Gastrocnemius medialis (tissue), 4 donors: ENCODE measurements around the gene ZBTB18. TPM values are rescaled to one million over a fixed set of nuclear protein-coding genes. Genes with fewer than 3 reads are reported as not detected.

Experiments used
- ATAC-seq, 2 donors: fragments of 150-250 bp; one replicate each; pipeline ENCODE4 v1.9.1; 2016
- DNase-seq, 2 donors: peaks; one replicate each; pipeline ENCODE4 v3.0.0-alpha.2; 2019
- H3K27ac ChIP-seq, 4 donors: fragments of 200-600 bp; sonication (generic); 1 replicate in 1 of 4; 2 replicates in 3 of 4; pipeline ENCODE4 v1.5.1; 2016 to 2018; ENCODE audit warnings: mild to moderate bottlenecking in 2 of 4, moderate library complexity in 1 of 4
- H3K27me3 ChIP-seq, 3 donors: fragments of 200-600 bp; sonication (generic) in 2 of 3; 1 replicate in 1 of 3; 2 replicates in 2 of 3; pipeline versions ENCODE4 v1.5.1 to v1.6.0; 2016 to 2019; ENCODE audit warnings: mild to moderate bottlenecking in 1 of 3, moderate library complexity in 1 of 3
- H3K36me3 ChIP-seq, 2 donors: fragments of 200-600 bp; sonication (generic) in 1 of 2; one replicate each; pipeline ENCODE4 v1.5.1; 2017 to 2018
- H3K4me1 ChIP-seq, 2 donors: fragments of 200-600 bp; sonication (generic) in 1 of 2; one replicate each; pipeline ENCODE4 v1.5.1; 2016 to 2017; ENCODE audit warnings: mild to moderate bottlenecking in 2 of 2
- H3K4me3 ChIP-seq, 4 donors: fragments of 200-600 bp; sonication (generic) in 3 of 4; 1 replicate in 1 of 4; 2 replicates in 3 of 4; pipeline ENCODE4 v1.5.1; 2016 to 2019; ENCODE audit warnings: mild to moderate bottlenecking in 2 of 4
- H3K9me3 ChIP-seq, 3 donors: fragments of 200-600 bp; sonication (generic) in 2 of 3; 1 replicate in 1 of 3; 2 replicates in 2 of 3; pipeline ENCODE4 v1.5.1; 2016 to 2019
- POLR2A ChIP-seq, 2 donors: fragments of 450-650 bp; IDR thresholded peaks; one replicate each; pipeline ENCODE4 v1.6.1; 2017; ENCODE audit warnings: antibody characterized with exemption in 2 of 2, mild to moderate bottlenecking in 2 of 2, moderate library complexity in 2 of 2
- in situ Hi-C, 4 donors: fragments of 200-750 bp; cut with MboI; loops; one replicate each; pipeline versions ENCODE4 v1.15.0 to v1.8.0; 2017; ENCODE audit warnings: low sequenced_read_pairs in 4 of 4
- intact Hi-C: fragments of 100-400 bp; cut with DNase I; formaldehyde crosslinking; loops from one replicate; pipeline ENCODE4 v1.15.1; 2023; ENCODE audit warnings: low total_unique reads
- total RNA-seq, 4 donors: library from RNA; depleted of rRNA; stranded (reverse); fragments of >200 nt; gene quantifications; one replicate each; pipeline versions ENCODE4 v1.1.0 to v1.2.3, GENCODE V29; 2016
- TF ChIP-seq, protein P1 (sequence below), 5 experiments: fragments of 450-650 bp in 3 of 5; fragments of 200-600 bp in 2 of 5; sonication (generic) in 2 of 5; IDR thresholded peaks in 4 of 5; conservative IDR thresholded peaks in 1 of 5; 1 replicate in 4 of 5; 2 replicates in 1 of 5; pipeline ENCODE4 v1.5.1; 2016 to 2019; ENCODE audit warnings: antibody characterized with exemption in 5 of 5, mild to moderate bottlenecking in 3 of 5, moderate library complexity in 3 of 5

ZBTB18 gene
- total RNA-seq, 4 donors from 2014 or later: 48.2 to 60.7 (median 55.5) TPM

DNA sequence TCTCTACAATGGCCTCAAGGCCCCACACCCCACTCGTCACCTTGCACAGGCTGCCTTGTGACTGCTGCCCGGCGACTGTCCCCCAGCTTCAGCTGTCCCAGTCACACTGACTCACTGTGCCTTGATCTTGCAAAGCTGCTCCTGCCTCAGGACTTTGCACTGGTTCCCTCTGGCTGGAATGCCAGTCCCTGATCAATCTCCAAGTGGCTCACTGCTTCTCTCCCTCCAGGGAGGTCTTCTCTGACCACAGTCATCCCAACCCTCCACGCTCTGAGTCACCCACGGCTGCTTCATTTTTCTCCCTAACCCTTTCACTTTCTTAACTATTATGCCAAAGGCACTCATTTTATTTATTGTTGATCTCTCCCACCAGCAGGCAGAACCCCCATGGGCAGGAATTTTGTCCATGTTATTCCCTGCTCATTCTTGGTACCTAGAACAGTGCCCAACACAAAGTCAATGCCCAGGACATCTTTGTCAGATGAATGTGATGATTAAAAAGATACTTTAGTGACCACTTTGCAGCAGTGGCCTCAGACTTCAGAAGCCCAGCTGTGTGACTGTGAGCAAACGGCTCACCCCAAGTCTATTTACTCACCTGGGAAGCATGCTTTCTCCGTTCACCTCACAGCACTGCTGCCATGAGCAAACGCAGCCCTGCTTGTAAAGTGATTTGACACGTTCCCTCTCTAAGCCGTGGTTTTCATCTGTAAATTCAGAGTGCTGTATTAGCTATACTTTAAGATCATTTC, 53.4 kb downstream of the ZBTB18 start:
- Histone ChIP-seq H3K9me3 (no peaks in the 10 kb centered on the region), H3K36me3 (no peaks in the 10 kb centered on the region), H3K27me3 (peaks cover 0 to 14% (median 13%) of the 10 kb centered on the region in 3 donors), H3K4me3 (no peak overlapping the region), H3K27ac (no peak overlapping the region), H3K4me1 (no peaks in the 10 kb centered on the region)
- intact Hi-C loops: no loop called here
- DNase-seq: no peak
- in situ Hi-C loops: no loop called here
- ATAC-seq: no peak
- TF ChIP-seq POLR2A (IDR thresholded peaks at IDR 0.05): no peak
- TF ChIP-seq, protein P1, sequence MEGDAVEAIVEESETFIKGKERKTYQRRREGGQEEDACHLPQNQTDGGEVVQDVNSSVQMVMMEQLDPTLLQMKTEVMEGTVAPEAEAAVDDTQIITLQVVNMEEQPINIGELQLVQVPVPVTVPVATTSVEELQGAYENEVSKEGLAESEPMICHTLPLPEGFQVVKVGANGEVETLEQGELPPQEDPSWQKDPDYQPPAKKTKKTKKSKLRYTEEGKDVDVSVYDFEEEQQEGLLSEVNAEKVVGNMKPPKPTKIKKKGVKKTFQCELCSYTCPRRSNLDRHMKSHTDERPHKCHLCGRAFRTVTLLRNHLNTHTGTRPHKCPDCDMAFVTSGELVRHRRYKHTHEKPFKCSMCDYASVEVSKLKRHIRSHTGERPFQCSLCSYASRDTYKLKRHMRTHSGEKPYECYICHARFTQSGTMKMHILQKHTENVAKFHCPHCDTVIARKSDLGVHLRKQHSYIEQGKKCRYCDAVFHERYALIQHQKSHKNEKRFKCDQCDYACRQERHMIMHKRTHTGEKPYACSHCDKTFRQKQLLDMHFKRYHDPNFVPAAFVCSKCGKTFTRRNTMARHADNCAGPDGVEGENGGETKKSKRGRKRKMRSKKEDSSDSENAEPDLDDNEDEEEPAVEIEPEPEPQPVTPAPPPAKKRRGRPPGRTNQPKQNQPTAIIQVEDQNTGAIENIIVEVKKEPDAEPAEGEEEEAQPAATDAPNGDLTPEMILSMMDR (IDR thresholded peaks at IDR 0.05 in 4 of 5, conservative IDR thresholded peaks at IDR 0.05 in 1 of 5): no peak

DNA sequence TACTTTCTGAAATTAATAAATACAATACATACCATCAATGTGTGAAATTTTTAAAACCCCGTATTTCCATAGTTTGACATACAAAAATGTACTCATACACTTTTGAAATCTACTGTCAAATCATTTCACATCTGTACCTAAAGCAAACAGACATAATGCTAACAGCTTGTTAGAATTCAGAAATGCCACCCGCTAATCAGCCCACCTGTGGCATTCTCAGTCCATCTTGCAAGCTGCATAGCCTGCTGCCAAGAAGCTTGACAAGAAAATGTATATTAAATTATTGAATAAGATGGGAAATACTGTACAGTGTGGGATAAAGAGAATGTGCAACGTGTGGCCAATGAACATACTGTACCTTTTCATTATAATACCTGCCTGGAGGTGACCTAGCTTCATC, 55.1 kb downstream of the ZBTB18 start:
- Histone ChIP-seq H3K4me3 (no peak overlapping the region), H3K27me3 (peaks cover 0 to 3% (median 3%) of the 10 kb centered on the region in 3 donors), H3K27ac (no peak overlapping the region), H3K4me1 (no peaks in the 10 kb centered on the region), H3K9me3 (no peaks in the 10 kb centered on the region), H3K36me3 (no peaks in the 10 kb centered on the region)
- intact Hi-C loops (no loop called here), in situ Hi-C loops (no loop called here)
- TF ChIP-seq, protein P1 (IDR thresholded peaks at IDR 0.05 in 4 of 5, conservative IDR thresholded peaks at IDR 0.05 in 1 of 5): no peak
- no peak for TF ChIP-seq POLR2A (IDR thresholded peaks at IDR 0.05)
- DNase-seq: no peak
- ATAC-seq: no peak

Other genes with a start within 250 kb of the ZBTB18 start
- 10 to 100 TPM in 3 of 4 donors, 1 to 10 TPM in 1; 8.5 to 16.0 (median 15.2) TPM for gene AKT3, start 201.0 kb upstream of the ZBTB18 start, total RNA-seq